HCT116 (cell line): ENCODE data around the gene C11orf91. TPM values are rescaled to one million over a fixed set of nuclear protein-coding genes. Genes with fewer than 3 reads are reported as not detected.
A peak's percentile ranks its signal among the peaks of the same experiment; 100 is the strongest.

Experiments used
- ATAC-seq: fragments of 200-7000 bp; cut with Tn5 transposase; 2 replicates; pipeline ENCODE4 v1.9.1; 2020; ENCODE audit warnings: mild to moderate bottlenecking, moderate library complexity
- BruUV-seq: library from RNA; stranded (reverse); fragments of 400-500 nt; replicated peaks from 2 replicates; lab custom pipeline; 2021; lab: Mats Ljungman, UMichigan
- CTCF ChIA-PET: fragments of 300-600 bp; sonication (Branson Sonifier 250); formaldehyde crosslinking; loops from one replicate; lab custom pipeline; 2021; ENCODE audit warnings: antibody characterized with exemption; lab: Charles Lee
- POLR2A ChIA-PET: fragments of 300-600, 350-600 bp; sonication (Branson Sonifier 250); formaldehyde crosslinking; loops from one replicate; lab custom pipeline; 2021; ENCODE audit warnings: antibody characterized with exemption; lab: Charles Lee
- RAD21 ChIA-PET, 2 experiments: fragments of 300-600 bp; sonication (Branson Sonifier 250); formaldehyde crosslinking; loops; one replicate each; lab custom pipeline; 2023; ENCODE audit warnings: low total read pairs in 2 of 2; ENCODE audit not compliant: uncharacterized antibody in 2 of 2, unreplicated experiment in 2 of 2, low non-redundant PET in 1 of 2; lab: Charles Lee
- DNase-seq: peaks from one replicate; pipeline ENCODE4 v3.0.0-alpha.2; 2010; ENCODE audit warnings: low read depth, low spot score
- H2AFZ ChIP-seq: fragments of 200-600 bp; shearing (Covaris generic), sonication (generic); 2 replicates; pipeline ENCODE4 v1.6.1; 2017; ENCODE audit warnings: low read depth, mixed run types, mixed read lengths, antibody characterized with exemption, low read length; ENCODE audit not compliant: poor library complexity, severe bottlenecking
- H3K27ac ChIP-seq: 2 replicates; pipeline ENCODE4 v1.5.1; 2012; ENCODE audit warnings: low read depth, low read length
- H3K27me3 ChIP-seq: fragments of 200-600 bp; sonication (generic); 2 replicates; pipeline ENCODE4 v1.6.1; 2016; ENCODE audit warnings: mixed run types, low read length, mixed read lengths; ENCODE audit not compliant: insufficient read depth
- H3K36me3 ChIP-seq, 2 experiments: fragments of 200-500 bp in 1 of 2; fragments of 200-600 bp in 1 of 2; sonication (Bioruptor generic) in 1 of 2; sonication (generic) in 1 of 2; 2 replicates each; pipeline versions ENCODE4 v1.5.1 to v1.6.1; 2014 to 2016; ENCODE audit warnings: low read length in 2 of 2, inconsistent platforms in 1 of 2, mixed read lengths in 1 of 2, mixed run types in 1 of 2; ENCODE audit not compliant: insufficient read depth in 2 of 2, control insufficient read depth in 1 of 2
- H3K4me1 ChIP-seq, 2 experiments: fragments of 200-600 bp in 1 of 2; sonication (generic) in 1 of 2; 2 replicates each; pipeline versions ENCODE4 v1.5.1 to v1.6.1; 2012 to 2017; ENCODE audit warnings: low read length in 2 of 2, inconsistent platforms in 1 of 2, mild to moderate bottlenecking in 1 of 2, mixed read lengths in 1 of 2, mixed run types in 1 of 2, moderate library complexity in 1 of 2; ENCODE audit not compliant: insufficient read depth in 2 of 2, control insufficient read depth in 1 of 2
- H3K4me2 ChIP-seq: fragments of 200-600 bp; sonication (generic); 2 replicates; pipeline ENCODE4 v1.6.1; 2017; ENCODE audit warnings: mixed run types, low read length, mixed read lengths
- H3K4me3 ChIP-seq, 2 experiments: fragments of 200-600 bp in 1 of 2; sonication (generic) in 1 of 2; replicated peaks in 1 of 2; 2 replicates each; pipeline ENCODE4 v1.5.1; 2011 to 2016; ENCODE audit warnings: low read length in 2 of 2, control low read depth in 1 of 2, low read depth in 1 of 2, mild to moderate bottlenecking in 1 of 2, mixed read lengths in 1 of 2, mixed run types in 1 of 2
- H3K79me2 ChIP-seq: fragments of 200-600 bp; sonication (generic); 2 replicates; pipeline ENCODE4 v1.6.1; 2017; ENCODE audit warnings: mild to moderate bottlenecking, mixed run types, low read length, moderate library complexity, mixed read lengths; ENCODE audit not compliant: insufficient read depth
- H3K9ac ChIP-seq: fragments of 200-600 bp; sonication (generic); 2 replicates; pipeline ENCODE4 v1.6.1; 2016; ENCODE audit warnings: low read length, mixed read lengths
- H3K9me2 ChIP-seq: fragments of 200-600 bp; sonication (generic), shearing (Covaris generic); 2 replicates; pipeline ENCODE4 v1.6.1; 2017; ENCODE audit warnings: mixed run types, mild to moderate bottlenecking, moderate library complexity; ENCODE audit not compliant: insufficient read depth
- H3K9me3 ChIP-seq, 2 experiments: fragments of 200-500 bp in 1 of 2; fragments of 200-600 bp in 1 of 2; sonication (Bioruptor generic) in 1 of 2; sonication (generic) in 1 of 2; 2 replicates each; pipeline ENCODE4 v1.6.1; 2014 to 2017; ENCODE audit warnings: low read length in 2 of 2, mixed read lengths in 2 of 2, inconsistent platforms in 1 of 2, low read depth in 1 of 2, mild to moderate bottlenecking in 1 of 2, mixed run types in 1 of 2, moderate library complexity in 1 of 2; ENCODE audit not compliant: control insufficient read depth in 1 of 2, insufficient read depth in 1 of 2
- H4K20me1 ChIP-seq: fragments of 200-600 bp; sonication (generic), shearing (Covaris generic); 2 replicates; pipeline ENCODE4 v1.6.1; 2017; ENCODE audit warnings: mixed run types, mild to moderate bottlenecking, moderate library complexity; ENCODE audit not compliant: insufficient read depth
- CEBPB ChIP-seq: IDR thresholded peaks from 2 replicates; pipeline ENCODE4 v1.6.1; 2012; ENCODE audit warnings: low read depth
- EGR1 ChIP-seq: IDR thresholded peaks from 2 replicates; pipeline ENCODE4 v1.6.1; 2012; ENCODE audit warnings: low read depth
- ELF1 ChIP-seq: IDR thresholded peaks from 2 replicates; pipeline ENCODE4 v1.6.1; 2012; ENCODE audit warnings: low read depth, borderline replicate concordance
- EZH2 ChIP-seq: fragments of 200-600 bp; sonication (generic); IDR thresholded peaks from 2 replicates; pipeline ENCODE4 v1.6.1; 2017; ENCODE audit warnings: antibody characterized with exemption, mixed run types
- EZH2phosphoT487 ChIP-seq: fragments of 200-600 bp; IDR thresholded peaks from 2 replicates; pipeline ENCODE4 v1.6.1; 2018; ENCODE audit warnings: antibody characterized with exemption, borderline replicate concordance
- JUND ChIP-seq: IDR thresholded peaks from 2 replicates; pipeline ENCODE4 v1.6.1; 2012
- POLR2A ChIP-seq: IDR thresholded peaks from 2 replicates; pipeline ENCODE4 v1.7.0; 2011; ENCODE audit warnings: borderline replicate concordance; ENCODE audit not compliant: insufficient read depth, insufficient read length; ENCODE audit errors: extremely low read depth
- POLR2AphosphoS5 ChIP-seq: IDR thresholded peaks from 2 replicates; pipeline ENCODE4 v1.6.1; 2011; ENCODE audit warnings: mild to moderate bottlenecking, low read depth, low read length, moderate library complexity
- RAD21 ChIP-seq: IDR thresholded peaks from 2 replicates; pipeline ENCODE4 v1.6.1; 2012; ENCODE audit warnings: low read depth, mild to moderate bottlenecking
- REST ChIP-seq: IDR thresholded peaks from 2 replicates; pipeline ENCODE4 v1.6.1; 2012; ENCODE audit warnings: low read depth
- SIN3A ChIP-seq: IDR thresholded peaks from 2 replicates; pipeline ENCODE4 v1.6.1; 2012; ENCODE audit warnings: low read depth
- SP1 ChIP-seq: IDR thresholded peaks from 2 replicates; pipeline ENCODE4 v1.6.1; 2012; ENCODE audit warnings: low read depth
- SRF ChIP-seq: IDR thresholded peaks from 2 replicates; pipeline ENCODE4 v1.6.1; 2012; ENCODE audit warnings: low read depth
- YY1 ChIP-seq: IDR thresholded peaks from 2 replicates; pipeline ENCODE4 v1.6.1; 2011; ENCODE audit warnings: low read length, low read depth, moderate library complexity, mild to moderate bottlenecking; ENCODE audit not compliant: insufficient replicate concordance; ENCODE audit errors: extremely low read depth
- ZBTB33 ChIP-seq: IDR thresholded peaks from 2 replicates; pipeline ENCODE4 v1.6.1; 2011; ENCODE audit warnings: mild to moderate bottlenecking, low read length, moderate library complexity; ENCODE audit not compliant: insufficient replicate concordance; ENCODE audit errors: extremely low read depth
- ZFX ChIP-seq: fragments of 450-650 bp; IDR thresholded peaks from 2 replicates; pipeline ENCODE4 v1.6.1; 2017
- ZNF274 ChIP-seq: fragments of 200-500 bp; sonication (Bioruptor generic); IDR thresholded peaks from 2 replicates; pipeline ENCODE4 v1.6.1; 2014; ENCODE audit warnings: mild to moderate bottlenecking, low read depth, low read length, inconsistent platforms
- intact Hi-C: fragments of 100-400 bp; cut with micrococcal nuclease; formaldehyde crosslinking; loops from 2 replicates; pipeline ENCODE4 v1.10.0; 2022
- total RNA-seq: library from RNA; stranded (reverse); gene quantifications from one replicate; pipeline ENCODE4 v1.2.1, GENCODE V29; 2021; ENCODE audit not compliant: unreplicated experiment
- TF ChIP-seq, protein P1 (sequence below), 3 experiments: fragments of 200-600 bp in 1 of 3; sonication (generic) in 1 of 3; IDR thresholded peaks in 2 of 3; conservative IDR thresholded peaks in 1 of 3; 2 replicates each; pipeline ENCODE4 v1.5.1; 2012 to 2017; ENCODE audit warnings: low read depth in 2 of 3, low read length in 2 of 3, antibody characterized with exemption in 1 of 3, borderline replicate concordance in 1 of 3, control low read depth in 1 of 3, mild to moderate bottlenecking in 1 of 3, mixed read lengths in 1 of 3, mixed run types in 1 of 3, moderate library complexity in 1 of 3; ENCODE audit not compliant: insufficient read depth in 1 of 3

The C11orf91 gene
- total RNA-seq, 1 experiment from 2014 or later, result 0.54 TPM

DNA sequence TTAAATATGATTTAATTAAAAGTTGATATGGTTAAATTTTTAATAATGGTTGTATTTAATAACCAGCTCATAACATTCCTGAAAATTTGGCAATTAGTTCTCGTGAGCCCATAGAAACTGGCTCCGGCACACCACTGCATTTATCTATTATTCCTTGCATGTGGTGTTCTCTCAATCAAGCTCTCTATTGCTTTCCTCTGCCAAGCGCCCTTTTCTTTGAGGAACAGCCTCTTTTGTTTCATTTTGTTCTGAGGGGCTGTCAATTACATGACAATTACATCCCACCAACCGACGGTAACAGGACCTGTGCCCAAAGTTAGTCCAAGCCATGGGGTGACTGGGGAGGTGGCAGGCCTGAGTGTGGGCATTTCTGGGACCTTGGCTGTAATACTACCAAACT is 8.1 kb downstream of the C11orf91 start:
- ATAC-seq (no peak), DNase-seq (no peak)
- Histone ChIP-seq H2AFZ (peak overlapping the region; percentile 77), H3K79me2 (no peaks in the 10 kb centered on the region), H3K4me3 (peak overlapping the region in 1 of 2 experiments; percentile 29; a peak in 1 of 4 replicates), H4K20me1 (no peaks in the 10 kb centered on the region), H3K27ac (no peak overlapping the region), H3K4me2 (peak overlapping the region; percentile 76), H3K9me3 (no peaks in the 10 kb centered on the region), H3K27me3 (no peaks in the 10 kb centered on the region), H3K4me1 (peaks cover 42 to 91% of the 10 kb centered on the region in 2 experiments), H3K36me3 (no peaks in the 10 kb centered on the region), H3K9me2 (no peaks in the 10 kb centered on the region), H3K9ac (peak overlapping the region; percentile 57)
- intact Hi-C loops, result loop anchor here (5.0 to 10.0 kb wide), 2 partner anchors 60 to 808 kb away; no protein-coding TSS in a partner anchor
- ChIA-PET RAD21 (interaction anchor here in 1 of 2 experiments (0.8 to 2.0 kb wide), 2 partner anchors 50 to 59 kb away, joined by 5 to 11 read pairs; no protein-coding TSS in a partner anchor), CTCF (interaction anchor here (1.1 to 8.4 kb wide), 2 partner anchors 50 to 115 kb away, joined by 3 to 57 read pairs; no protein-coding TSS in a partner anchor), POLR2A (interaction anchor here (1.8 to 4.3 kb wide), 3 partner anchors 9 to 59 kb away, joined by 5 to 38 read pairs (median 9); partner anchors contain the start of genes C11orf91 and CD59)
- BruUV-seq, result no TSS peak
- TF ChIP-seq SRF (no peak), POLR2A (no peak), POLR2AphosphoS5 (no peak), ZFX (no peak), REST (no peak), SP1 (no peak), YY1 (no peak), ZBTB33 (no peak), EZH2 (no peak), EZH2phosphoT487 (no peak), ELF1 (no peak), EGR1 (no peak), CEBPB (no peak), ZNF274 (no peak), RAD21 (no peak), SIN3A (no peak), JUND (no peak)
- TF ChIP-seq, protein P1, sequence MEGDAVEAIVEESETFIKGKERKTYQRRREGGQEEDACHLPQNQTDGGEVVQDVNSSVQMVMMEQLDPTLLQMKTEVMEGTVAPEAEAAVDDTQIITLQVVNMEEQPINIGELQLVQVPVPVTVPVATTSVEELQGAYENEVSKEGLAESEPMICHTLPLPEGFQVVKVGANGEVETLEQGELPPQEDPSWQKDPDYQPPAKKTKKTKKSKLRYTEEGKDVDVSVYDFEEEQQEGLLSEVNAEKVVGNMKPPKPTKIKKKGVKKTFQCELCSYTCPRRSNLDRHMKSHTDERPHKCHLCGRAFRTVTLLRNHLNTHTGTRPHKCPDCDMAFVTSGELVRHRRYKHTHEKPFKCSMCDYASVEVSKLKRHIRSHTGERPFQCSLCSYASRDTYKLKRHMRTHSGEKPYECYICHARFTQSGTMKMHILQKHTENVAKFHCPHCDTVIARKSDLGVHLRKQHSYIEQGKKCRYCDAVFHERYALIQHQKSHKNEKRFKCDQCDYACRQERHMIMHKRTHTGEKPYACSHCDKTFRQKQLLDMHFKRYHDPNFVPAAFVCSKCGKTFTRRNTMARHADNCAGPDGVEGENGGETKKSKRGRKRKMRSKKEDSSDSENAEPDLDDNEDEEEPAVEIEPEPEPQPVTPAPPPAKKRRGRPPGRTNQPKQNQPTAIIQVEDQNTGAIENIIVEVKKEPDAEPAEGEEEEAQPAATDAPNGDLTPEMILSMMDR (IDR thresholded peaks at IDR 0.05 in 2 of 3, conservative IDR thresholded peaks at IDR 0.05 in 1 of 3; ENCODE audit: borderline replicate concordance in 1 of 3, insufficient read depth in 1 of 3, low read depth in 2 of 3, low read length in 2 of 3), result no peak
